AG10803 (cell line): Measurements from ENCODE around the gene KANSL2.
"Not testable (repeated sequence)": the region's sequence is repeated elsewhere in the genome, so short reads cannot be mapped to it uniquely, and the experiment has no call there.

ENCODE experiments used
- DNase-seq: peaks from one replicate; pipeline ENCODE4 v3.0.0; 2010; ENCODE audit warnings: low read depth
- H3K4me3 ChIP-seq: 2 replicates; pipeline ENCODE4 v1.5.1; 2011; ENCODE audit warnings: mild to moderate bottlenecking, low read length, control low read depth
- TF ChIP-seq, protein P1 (sequence below): conservative IDR thresholded peaks from 2 replicates; pipeline ENCODE4 v1.5.1; 2011; ENCODE audit warnings: mild to moderate bottlenecking, low read length, control low read depth, inconsistent platforms

KANSL2 gene

DNA sequence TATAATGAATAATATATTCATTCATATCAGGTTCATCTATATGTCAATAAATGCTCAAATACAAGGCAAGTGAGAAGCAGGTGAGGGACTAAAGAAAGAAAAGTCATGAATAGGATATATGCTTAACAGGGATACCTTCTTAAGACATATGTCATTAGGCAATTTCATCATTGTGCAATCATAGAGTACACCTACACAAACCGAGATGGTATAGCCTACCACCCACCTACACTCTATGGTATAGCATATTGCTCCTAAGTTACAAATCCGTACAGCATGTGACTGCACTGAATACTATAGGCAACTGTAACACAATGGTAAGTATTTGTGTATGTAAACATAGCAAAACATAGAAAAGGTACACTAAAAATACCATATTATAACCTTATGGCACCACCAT is 39.0 kb downstream of the KANSL2 start:
- H3K4me3 ChIP-seq, result no peak overlapping the region
- no peak for DNase-seq
- TF ChIP-seq, protein P1, sequence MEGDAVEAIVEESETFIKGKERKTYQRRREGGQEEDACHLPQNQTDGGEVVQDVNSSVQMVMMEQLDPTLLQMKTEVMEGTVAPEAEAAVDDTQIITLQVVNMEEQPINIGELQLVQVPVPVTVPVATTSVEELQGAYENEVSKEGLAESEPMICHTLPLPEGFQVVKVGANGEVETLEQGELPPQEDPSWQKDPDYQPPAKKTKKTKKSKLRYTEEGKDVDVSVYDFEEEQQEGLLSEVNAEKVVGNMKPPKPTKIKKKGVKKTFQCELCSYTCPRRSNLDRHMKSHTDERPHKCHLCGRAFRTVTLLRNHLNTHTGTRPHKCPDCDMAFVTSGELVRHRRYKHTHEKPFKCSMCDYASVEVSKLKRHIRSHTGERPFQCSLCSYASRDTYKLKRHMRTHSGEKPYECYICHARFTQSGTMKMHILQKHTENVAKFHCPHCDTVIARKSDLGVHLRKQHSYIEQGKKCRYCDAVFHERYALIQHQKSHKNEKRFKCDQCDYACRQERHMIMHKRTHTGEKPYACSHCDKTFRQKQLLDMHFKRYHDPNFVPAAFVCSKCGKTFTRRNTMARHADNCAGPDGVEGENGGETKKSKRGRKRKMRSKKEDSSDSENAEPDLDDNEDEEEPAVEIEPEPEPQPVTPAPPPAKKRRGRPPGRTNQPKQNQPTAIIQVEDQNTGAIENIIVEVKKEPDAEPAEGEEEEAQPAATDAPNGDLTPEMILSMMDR, result no peak

DNA sequence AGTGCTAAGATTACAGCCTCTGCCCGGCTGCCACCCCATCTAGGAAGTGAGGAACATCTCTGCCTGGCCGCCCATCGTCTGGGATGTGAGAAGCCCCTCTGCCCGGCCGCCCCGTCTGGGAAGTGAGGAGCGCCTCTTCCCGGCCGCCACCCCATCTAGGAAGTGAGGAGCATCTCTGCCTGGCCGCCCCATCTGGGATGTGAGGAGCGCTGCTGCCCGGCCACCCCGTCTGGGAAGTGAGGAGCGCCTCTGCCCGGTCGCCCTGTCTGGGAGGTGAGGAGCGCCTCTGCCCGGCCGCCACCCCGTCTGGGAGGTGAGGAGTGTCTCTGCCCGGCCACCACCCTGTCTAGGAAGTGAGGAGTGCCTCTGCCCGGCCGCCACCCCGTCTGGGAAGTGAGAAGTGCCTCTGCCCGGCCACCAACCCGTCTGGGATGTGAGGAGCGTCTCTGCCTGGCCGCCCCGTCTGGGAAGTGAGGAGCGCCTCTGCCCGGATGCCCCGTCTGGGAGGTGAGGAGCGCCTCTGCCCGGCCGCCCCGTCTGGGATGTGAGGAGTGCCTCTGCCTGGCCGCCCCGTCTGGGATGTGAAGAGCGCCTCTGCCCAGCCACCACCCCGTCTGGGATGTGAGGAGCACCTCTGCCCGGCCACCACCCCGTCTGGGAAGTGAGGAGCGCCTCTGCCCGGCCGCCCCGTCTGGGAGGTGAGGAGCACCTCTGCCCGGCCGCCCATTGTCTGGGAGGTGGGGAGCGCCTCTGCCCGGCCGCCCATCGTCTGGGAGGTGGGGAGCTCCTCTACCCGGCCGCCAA is 40.1 kb downstream of the KANSL2 start:
- not testable (repeated sequence) for H3K4me3 ChIP-seq, DNase-seq

DNA sequence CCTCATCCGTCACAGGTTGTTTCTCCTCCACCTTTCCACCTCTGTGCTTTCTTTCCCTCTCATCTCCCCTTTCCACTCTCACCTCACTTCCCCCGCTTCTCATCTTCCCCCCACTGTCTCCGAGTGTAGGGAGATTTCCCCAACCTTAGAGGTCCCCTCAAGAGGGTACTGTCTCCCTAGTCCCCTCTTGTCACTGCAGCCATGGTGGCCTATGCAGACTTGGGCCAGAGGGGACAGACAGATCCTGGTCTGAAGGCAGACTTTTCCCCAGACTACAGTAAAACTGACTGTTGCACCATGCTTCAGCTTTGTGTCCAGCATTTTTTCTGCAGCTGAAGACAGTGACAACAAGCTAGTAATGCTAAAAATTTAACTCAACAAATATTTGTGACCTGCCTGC is 41.2 kb downstream of the KANSL2 start:
- DNase-seq, result no peak
- H3K4me3 ChIP-seq, result no peak overlapping the region
- TF ChIP-seq, protein P1, result no peak

DNA sequence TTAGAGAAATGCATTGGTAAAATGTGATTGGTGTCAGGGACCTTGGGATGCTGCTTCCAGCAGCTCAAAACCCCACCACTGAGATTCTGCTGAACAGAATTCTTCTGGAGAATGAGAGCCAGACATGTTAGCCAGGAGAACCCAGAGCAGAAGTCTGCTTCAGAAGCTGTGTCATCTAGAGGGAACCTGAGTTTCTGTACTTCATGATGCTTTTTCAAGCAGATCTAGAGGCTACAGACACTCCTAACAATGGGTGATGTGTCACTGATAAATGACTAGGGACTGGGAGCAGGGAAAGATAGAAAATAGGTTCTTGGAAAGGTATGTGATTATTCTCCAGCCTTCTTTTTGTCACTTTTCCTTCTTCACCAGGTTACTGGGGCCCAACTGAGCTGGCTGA is 41.6 kb downstream of the KANSL2 start:
- TF ChIP-seq, protein P1, result no peak
- no peak overlapping the region for H3K4me3 ChIP-seq

DNA sequence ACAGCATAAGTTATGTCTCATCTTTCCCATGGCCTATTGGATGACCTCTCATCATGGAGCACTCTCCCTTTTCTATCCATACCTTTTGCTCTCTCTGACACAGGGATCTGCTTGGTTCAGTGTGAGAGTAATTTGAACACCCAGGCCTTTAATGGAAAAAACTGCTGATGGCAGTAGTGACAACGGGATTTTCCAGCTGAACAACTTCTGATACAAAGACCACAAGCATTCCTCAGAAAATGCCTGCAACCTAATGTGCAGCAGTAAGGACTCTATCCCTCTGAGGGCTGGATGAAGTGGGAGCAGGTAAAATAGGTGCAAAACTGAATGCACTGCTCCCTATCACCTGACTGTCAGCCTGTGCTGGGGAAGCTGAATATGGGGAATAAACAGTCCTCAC is 51.0 kb downstream of the KANSL2 start:
- TF ChIP-seq, protein P1, result no peak
- H3K4me3 ChIP-seq, result no peak overlapping the region
- no peak for DNase-seq

More for the DNA sequence above, 41.6 kb downstream of the KANSL2 start:
- DNase-seq, result no peak

DNA sequence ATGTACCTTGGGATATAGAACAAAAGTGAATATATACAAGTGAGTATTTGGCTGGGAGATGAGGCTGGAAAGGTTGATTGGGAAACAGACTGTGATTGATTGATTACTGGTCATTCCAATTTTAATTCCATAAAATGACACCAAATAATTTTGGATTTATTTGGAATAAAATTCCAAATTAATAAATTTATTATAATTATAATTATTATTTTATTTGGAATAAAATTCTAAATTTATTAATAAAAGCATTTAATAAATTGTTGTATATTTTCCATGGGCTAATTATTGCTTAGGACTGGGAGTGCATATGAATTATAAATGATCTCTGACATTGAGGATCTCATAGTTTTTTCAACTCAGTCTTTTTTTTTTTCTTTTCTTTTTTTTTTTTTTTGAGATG is 51.7 kb downstream of the KANSL2 start:
- no peak for DNase-seq
- TF ChIP-seq, protein P1, result no peak
- H3K4me3 ChIP-seq, result no peak overlapping the region

DNA sequence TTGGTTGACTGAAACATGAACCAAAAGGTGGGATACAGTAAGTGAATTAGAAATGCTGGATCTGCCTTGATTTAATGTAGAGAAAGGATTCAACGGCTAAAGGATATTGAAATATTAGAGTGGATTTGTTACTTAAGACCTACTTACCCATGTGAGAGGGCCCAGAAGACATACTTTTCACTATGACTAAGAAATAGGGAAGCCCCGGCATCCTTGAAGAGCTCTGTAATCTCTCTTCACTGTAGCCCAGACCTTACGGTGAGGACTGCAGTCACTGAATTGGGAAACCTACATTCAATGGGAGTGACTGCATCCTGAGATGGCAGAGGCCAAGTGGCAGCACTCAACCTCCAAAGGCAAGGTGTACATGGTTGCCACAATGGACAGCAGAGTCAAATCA is 52.5 kb downstream of the KANSL2 start:
- TF ChIP-seq, protein P1, result no peak
- H3K4me3 ChIP-seq, result no peak overlapping the region
- peak; percentile 8 for DNase-seq

DNA sequence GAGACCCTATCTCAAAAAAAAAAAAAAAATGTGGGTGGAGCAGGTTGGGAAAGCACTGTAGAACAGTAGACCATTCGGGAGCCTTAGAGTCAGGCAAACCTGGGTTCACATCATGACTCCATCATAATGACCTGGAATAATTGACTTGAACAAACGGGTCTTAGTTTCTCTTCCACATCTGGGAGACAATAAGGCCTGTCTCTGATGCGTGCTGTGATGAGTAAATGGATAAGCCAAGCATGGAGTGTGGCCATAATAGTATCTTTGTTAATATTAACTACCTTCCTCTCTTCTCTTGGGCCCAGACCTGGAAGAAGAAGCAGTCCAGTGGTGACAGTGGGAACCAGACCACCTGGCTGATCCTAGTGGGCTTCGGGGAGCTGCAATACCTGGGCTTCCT is 54.5 kb downstream of the KANSL2 start:
- TF ChIP-seq, protein P1, result no peak
- no peak for DNase-seq
- H3K4me3 ChIP-seq, result no peak overlapping the region

DNA sequence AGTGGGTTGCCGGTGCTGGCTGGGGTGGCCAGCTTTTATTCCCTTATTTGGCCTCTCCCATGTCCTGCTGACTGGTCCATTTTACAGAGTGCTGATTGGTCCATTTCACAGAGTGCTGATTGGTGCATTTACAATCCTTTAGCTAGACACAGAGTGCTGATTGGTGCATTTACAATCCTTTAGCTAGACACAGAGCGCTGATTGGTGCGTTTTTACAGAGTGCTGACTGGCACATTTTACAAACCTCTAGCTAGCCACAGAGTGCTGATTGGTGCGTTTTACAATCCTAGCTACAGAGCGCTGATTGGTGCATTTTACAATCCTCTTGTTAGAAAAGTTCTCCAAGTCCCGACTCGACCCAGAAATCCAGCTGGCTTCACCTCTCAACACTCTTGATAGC is 59.0 kb downstream of the KANSL2 start:
- H3K4me3 ChIP-seq, DNase-seq: not testable (repeated sequence)
